ENCODE measurements around the gene SMARCB1. TPM values are rescaled to one million over a fixed set of nuclear protein-coding genes. Genes with fewer than 3 reads are reported as not detected.

The SMARCB1 gene
- total and polyA plus RNA-seq, 2 donors (not counting 3 experiments of a cell fraction or from before 2014, with no cell fraction given): 113 to 148 TPM

DNA sequence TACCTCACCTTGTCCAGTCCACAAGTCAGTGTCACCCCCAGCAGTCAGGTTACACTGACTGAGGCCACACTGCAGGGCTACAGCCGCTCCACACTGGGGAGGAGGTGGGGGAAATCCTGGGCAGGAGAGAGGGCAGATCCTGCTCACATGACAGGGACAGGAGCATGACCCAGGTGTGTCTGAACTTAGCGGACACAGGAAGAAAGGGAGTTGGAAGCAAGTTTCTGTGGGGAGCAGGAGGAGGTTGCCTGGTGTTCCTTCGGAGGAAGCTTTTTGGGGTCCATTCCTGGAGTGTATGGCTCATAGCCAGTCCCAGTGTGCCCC lies 8.2 kb upstream of the SMARCB1 start:
- no peak overlapping the region for H3K27ac ChIP-seq (ENCODE audit: insufficient read depth, low read depth, low read length)
- no peaks in the 10 kb centered on the region for H3K9me1 ChIP-seq (replicated peaks; ENCODE audit: control insufficient read depth, extremely low read depth, insufficient read depth, low read length)
- DNase-seq (ENCODE audit: low read depth, low spot score) (no peak), FAIRE-seq (no peak)
- no peaks in the 10 kb centered on the region for H3K79me2 ChIP-seq (ENCODE audit: control insufficient read depth, insufficient read depth, low read length)
- no peaks in the 10 kb centered on the region for H3K9me3 ChIP-seq (replicated peaks; ENCODE audit: control insufficient read depth, insufficient read depth, low read length)
- H3K9ac ChIP-seq (replicated peaks; ENCODE audit: extremely low read depth, insufficient read depth, low read length): no peak overlapping the region
- no peak overlapping the region for H2AFZ ChIP-seq (ENCODE audit: low read depth, low read length)
- H3K4me2 ChIP-seq (ENCODE audit: insufficient read depth, low read length): no peak overlapping the region
- dilution Hi-C loops (cut with MboI; ENCODE audit: extremely low pct_ligation_motif_present, low sequenced_read_pairs) (no loop called here), intact Hi-C loops (cut with micrococcal nuclease) (no loop called here)
- no peaks in the 10 kb centered on the region for H3K27me3 ChIP-seq (ENCODE audit: control insufficient read depth in 2 of 2, insufficient read depth in 2 of 2, low read length in 2 of 2)
- no peak for TF ChIP-seq CTCF (IDR thresholded peaks at IDR 0.05; ENCODE audit: extremely low read depth in 1 of 2, insufficient read depth in 1 of 2, low read depth in 1 of 2, low read length in 2 of 2)
- TF ChIP-seq JUN (IDR thresholded peaks at IDR 0.05; ENCODE audit: borderline replicate concordance, insufficient read depth, insufficient read length, low read depth): no peak
- TF ChIP-seq, protein P1, sequence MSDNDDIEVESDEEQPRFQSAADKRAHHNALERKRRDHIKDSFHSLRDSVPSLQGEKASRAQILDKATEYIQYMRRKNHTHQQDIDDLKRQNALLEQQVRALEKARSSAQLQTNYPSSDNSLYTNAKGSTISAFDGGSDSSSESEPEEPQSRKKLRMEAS (IDR thresholded peaks at IDR 0.05; ENCODE audit: insufficient read depth, insufficient read length): no peak
- no peak for TF ChIP-seq FOS (IDR thresholded peaks at IDR 0.05; ENCODE audit: borderline replicate concordance, insufficient read depth, low read length)
- no peak for TF ChIP-seq GATA2 (IDR thresholded peaks at IDR 0.05; ENCODE audit: insufficient read depth, insufficient read length, low read depth, low read length)
- H4K20me1 ChIP-seq (replicated peaks; ENCODE audit: control insufficient read depth, extremely low read depth, insufficient read depth, low read length): no peaks in the 10 kb centered on the region
- no peaks in the 10 kb centered on the region for H3K4me1 ChIP-seq (ENCODE audit: control insufficient read depth, extremely low read depth, insufficient read depth, low read length)
- CTCF ChIA-PET: interaction anchor here (1.1 to 1.3 kb wide), 2 partner anchors 14 to 71 kb away, joined by 3 to 6 read pairs; no protein-coding TSS in a partner anchor
- POLR2A ChIA-PET: no interaction called here
- BruUV-seq (replicated peaks): no TSS peak
- no peaks in the 10 kb centered on the region for H3K36me3 ChIP-seq (ENCODE audit: control insufficient read depth in 2 of 2, extremely low read depth in 1 of 2, insufficient read depth in 2 of 2, low read length in 2 of 2)
- H3K4me3 ChIP-seq (replicated peaks in 1 of 3; ENCODE audit: insufficient read depth in 1 of 3, low read depth in 1 of 3, low read length in 3 of 3): no peak overlapping the region

DNA sequence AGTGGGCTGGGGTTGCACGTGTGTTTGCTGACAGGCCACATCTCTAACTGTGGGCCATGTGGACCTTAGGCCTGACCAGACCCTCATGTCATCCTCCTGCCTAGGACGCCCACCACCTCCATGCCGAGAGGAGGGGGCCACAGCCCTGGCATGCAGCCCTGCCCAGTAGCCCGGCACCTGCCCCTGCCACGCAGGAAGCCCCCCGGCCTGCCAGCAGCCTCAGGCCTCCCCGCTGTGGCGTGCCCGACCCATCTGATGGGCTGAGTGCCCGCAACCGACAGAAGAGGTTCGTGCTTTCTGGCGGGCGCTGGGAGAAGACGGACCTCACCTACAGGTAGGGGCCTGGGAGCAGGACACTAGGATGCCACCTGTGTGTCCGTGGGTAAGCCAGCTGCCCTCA lies 7.7 kb upstream of the SMARCB1 start:
- Histone ChIP-seq H3K4me1 (ENCODE audit: control insufficient read depth, extremely low read depth, insufficient read depth, low read length) (no peaks in the 10 kb centered on the region), H3K4me2 (ENCODE audit: insufficient read depth, low read length) (no peak overlapping the region), H4K20me1 (replicated peaks; ENCODE audit: control insufficient read depth, extremely low read depth, insufficient read depth, low read length) (no peaks in the 10 kb centered on the region), H3K36me3 (ENCODE audit: control insufficient read depth in 2 of 2, extremely low read depth in 1 of 2, insufficient read depth in 2 of 2, low read length in 2 of 2) (no peaks in the 10 kb centered on the region), H3K79me2 (ENCODE audit: control insufficient read depth, insufficient read depth, low read length) (no peaks in the 10 kb centered on the region), H3K9ac (replicated peaks; ENCODE audit: extremely low read depth, insufficient read depth, low read length) (no peak overlapping the region), H3K9me1 (replicated peaks; ENCODE audit: control insufficient read depth, extremely low read depth, insufficient read depth, low read length) (no peaks in the 10 kb centered on the region), H2AFZ (ENCODE audit: low read depth, low read length) (no peak overlapping the region), H3K27ac (ENCODE audit: insufficient read depth, low read depth, low read length) (no peak overlapping the region), H3K27me3 (ENCODE audit: control insufficient read depth in 2 of 2, insufficient read depth in 2 of 2, low read length in 2 of 2) (no peaks in the 10 kb centered on the region), H3K9me3 (replicated peaks; ENCODE audit: control insufficient read depth, insufficient read depth, low read length) (no peaks in the 10 kb centered on the region), H3K4me3 (replicated peaks in 1 of 3; ENCODE audit: insufficient read depth in 1 of 3, low read depth in 1 of 3, low read length in 3 of 3) (no peak overlapping the region)
- BruUV-seq (replicated peaks): no TSS peak
- no peak for FAIRE-seq
- intact Hi-C loops (cut with micrococcal nuclease): no loop called here
- no peak for DNase-seq (ENCODE audit: low read depth, low spot score)
- dilution Hi-C loops (cut with MboI; ENCODE audit: extremely low pct_ligation_motif_present, low sequenced_read_pairs): no loop called here
- CTCF ChIA-PET: interaction anchor here (1.1 kb wide), 1 partner anchor 13 kb away, joined by 3 read pairs; no protein-coding TSS in a partner anchor
- POLR2A ChIA-PET: no interaction called here
- no peak for TF ChIP-seq POLR2A (IDR thresholded peaks at IDR 0.05; ENCODE audit: low read depth, low read length)
- TF ChIP-seq POLR2AphosphoS5 (IDR thresholded peaks at IDR 0.05; ENCODE audit: insufficient read depth, low read depth, low read length): no peak
- TF ChIP-seq JUN (IDR thresholded peaks at IDR 0.05; ENCODE audit: borderline replicate concordance, insufficient read depth, insufficient read length, low read depth): no peak
- no peak for TF ChIP-seq MYC (IDR thresholded peaks at IDR 0.05; ENCODE audit: low read depth, low read length)
- no peak for TF ChIP-seq GATA2 (IDR thresholded peaks at IDR 0.05; ENCODE audit: insufficient read depth, insufficient read length, low read depth, low read length)
- TF ChIP-seq, protein P1 (IDR thresholded peaks at IDR 0.05; ENCODE audit: insufficient read depth, insufficient read length): no peak
- no peak for TF ChIP-seq CTCF (IDR thresholded peaks at IDR 0.05; ENCODE audit: extremely low read depth in 1 of 2, insufficient read depth in 1 of 2, low read depth in 1 of 2, low read length in 2 of 2)
- TF ChIP-seq EZH2 (IDR thresholded peaks at IDR 0.05; ENCODE audit: borderline replicate concordance, low read depth, low read length, severe bottlenecking): no peak
- TF ChIP-seq FOS (IDR thresholded peaks at IDR 0.05; ENCODE audit: borderline replicate concordance, insufficient read depth, low read length): no peak

Data from endothelial cell of umbilical vein (primary cell).